OCI-LY3 (cell line): ENCODE data around the gene ANKS1A.

Experiments
- EZH2phosphoT487 ChIP-seq: fragments of 200-600 bp; shearing (Covaris generic); IDR thresholded peaks from 2 replicates; pipeline ENCODE4 v1.6.1; 2018; ENCODE audit warnings: antibody characterized with exemption, mixed run types, low read depth
- TF ChIP-seq, protein P1 (sequence below): fragments of 200-600, 300-600 bp; sonication (generic); IDR thresholded peaks from 2 replicates; pipeline ENCODE4 v1.5.1; 2014; ENCODE audit warnings: antibody characterized with exemption, low read length, low read depth

DNA sequence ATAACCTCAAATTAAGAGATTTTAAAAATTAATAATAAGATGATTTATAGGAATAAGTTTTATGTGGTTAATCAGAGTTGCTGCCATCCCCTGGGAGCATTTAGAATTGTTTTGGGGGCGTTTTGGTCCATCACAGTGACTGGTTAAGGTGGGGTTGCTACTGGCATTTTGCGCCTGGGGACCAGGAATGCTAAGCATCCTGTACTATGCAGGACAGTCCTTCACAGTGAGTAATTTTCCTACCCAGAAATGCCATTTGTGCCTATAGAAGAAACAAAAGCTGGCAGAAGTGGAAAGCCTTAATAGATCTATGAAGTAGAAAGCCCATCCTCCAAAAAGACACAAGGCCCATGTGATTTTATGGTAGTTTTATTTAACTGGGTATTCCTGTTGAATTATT is 118.0 kb downstream of the ANKS1A start:
- TF ChIP-seq, protein P1, sequence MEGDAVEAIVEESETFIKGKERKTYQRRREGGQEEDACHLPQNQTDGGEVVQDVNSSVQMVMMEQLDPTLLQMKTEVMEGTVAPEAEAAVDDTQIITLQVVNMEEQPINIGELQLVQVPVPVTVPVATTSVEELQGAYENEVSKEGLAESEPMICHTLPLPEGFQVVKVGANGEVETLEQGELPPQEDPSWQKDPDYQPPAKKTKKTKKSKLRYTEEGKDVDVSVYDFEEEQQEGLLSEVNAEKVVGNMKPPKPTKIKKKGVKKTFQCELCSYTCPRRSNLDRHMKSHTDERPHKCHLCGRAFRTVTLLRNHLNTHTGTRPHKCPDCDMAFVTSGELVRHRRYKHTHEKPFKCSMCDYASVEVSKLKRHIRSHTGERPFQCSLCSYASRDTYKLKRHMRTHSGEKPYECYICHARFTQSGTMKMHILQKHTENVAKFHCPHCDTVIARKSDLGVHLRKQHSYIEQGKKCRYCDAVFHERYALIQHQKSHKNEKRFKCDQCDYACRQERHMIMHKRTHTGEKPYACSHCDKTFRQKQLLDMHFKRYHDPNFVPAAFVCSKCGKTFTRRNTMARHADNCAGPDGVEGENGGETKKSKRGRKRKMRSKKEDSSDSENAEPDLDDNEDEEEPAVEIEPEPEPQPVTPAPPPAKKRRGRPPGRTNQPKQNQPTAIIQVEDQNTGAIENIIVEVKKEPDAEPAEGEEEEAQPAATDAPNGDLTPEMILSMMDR = no peak
- no peak for TF ChIP-seq EZH2phosphoT487
